ENCODE results near the gene PARD3. TPM values are rescaled to one million over a fixed set of nuclear protein-coding genes. Genes with fewer than 3 reads are reported as not detected.

PARD3 gene
- total RNA-seq, 1 donor from 2014 or later: 34.1 TPM

DNA sequence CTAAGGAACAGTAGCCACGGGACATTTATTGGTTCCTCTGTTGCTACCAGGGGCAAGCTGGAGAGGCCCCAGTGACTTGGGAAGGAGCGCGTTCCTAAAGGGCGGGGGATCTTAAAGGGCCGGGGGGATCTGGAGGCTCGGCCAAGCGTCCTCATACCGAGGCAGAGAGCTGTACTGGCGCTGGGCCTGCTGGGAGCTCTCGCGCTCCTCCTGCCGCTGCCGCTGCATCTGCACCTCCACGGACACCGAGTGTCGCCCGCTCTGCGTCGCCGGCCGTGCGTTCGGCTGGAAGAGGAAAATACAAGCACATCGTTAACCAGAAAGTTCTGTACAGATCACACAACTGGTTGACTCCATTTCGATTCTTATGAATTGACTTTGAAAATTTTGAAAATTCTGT is 695.6 kb downstream of the PARD3 start:
- Histone ChIP-seq H3K9me3 (no peaks in the 10 kb centered on the region), H3K36me3 (no peaks in the 10 kb centered on the region), H3K4me3 (no peak overlapping the region), H3K27ac (no peak overlapping the region), H3K4me1 (peaks cover 36% of the 10 kb centered on the region), H3K27me3 (ENCODE audit: low read depth) (no peaks in the 10 kb centered on the region)
- intact Hi-C loops (cut with DNase I): no loop called here
- no peak for ATAC-seq
- DNase-seq: no peak
- TF ChIP-seq, protein P1, sequence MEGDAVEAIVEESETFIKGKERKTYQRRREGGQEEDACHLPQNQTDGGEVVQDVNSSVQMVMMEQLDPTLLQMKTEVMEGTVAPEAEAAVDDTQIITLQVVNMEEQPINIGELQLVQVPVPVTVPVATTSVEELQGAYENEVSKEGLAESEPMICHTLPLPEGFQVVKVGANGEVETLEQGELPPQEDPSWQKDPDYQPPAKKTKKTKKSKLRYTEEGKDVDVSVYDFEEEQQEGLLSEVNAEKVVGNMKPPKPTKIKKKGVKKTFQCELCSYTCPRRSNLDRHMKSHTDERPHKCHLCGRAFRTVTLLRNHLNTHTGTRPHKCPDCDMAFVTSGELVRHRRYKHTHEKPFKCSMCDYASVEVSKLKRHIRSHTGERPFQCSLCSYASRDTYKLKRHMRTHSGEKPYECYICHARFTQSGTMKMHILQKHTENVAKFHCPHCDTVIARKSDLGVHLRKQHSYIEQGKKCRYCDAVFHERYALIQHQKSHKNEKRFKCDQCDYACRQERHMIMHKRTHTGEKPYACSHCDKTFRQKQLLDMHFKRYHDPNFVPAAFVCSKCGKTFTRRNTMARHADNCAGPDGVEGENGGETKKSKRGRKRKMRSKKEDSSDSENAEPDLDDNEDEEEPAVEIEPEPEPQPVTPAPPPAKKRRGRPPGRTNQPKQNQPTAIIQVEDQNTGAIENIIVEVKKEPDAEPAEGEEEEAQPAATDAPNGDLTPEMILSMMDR (IDR thresholded peaks at IDR 0.05): no peak

DNA sequence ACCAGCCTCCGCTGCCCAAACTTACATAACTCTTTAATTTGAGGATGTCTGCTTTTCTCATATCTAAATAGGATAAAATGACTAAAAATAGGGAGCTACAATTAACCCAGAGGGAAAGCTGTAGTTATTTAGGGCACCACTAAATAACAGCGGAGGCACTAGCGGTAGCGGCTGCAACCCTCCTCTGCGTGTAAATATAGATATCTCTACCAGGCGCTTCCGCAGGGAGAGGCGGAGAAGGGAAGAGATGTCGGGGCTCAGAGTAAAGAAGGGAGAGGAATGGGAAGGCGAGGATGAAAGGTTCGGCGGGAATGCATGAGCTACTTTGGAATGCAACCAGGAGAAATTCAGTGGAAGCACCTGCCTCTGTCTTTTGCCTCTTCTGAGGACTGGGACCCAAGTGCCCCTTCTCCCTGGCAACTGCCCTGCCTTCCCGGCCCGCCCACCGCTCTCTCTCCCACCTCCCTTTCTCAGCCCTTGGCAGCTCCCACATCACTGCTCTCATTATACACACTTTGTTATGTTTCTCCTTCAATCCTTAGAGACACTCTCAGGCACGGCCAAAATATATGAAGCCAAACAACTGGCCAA is 698.3 kb downstream of the PARD3 start:
- DNase-seq: no peak
- H3K36me3 ChIP-seq: no peaks in the 10 kb centered on the region
- no peaks in the 10 kb centered on the region for H3K9me3 ChIP-seq
- intact Hi-C loops (cut with DNase I): no loop called here
- ATAC-seq: no peak
- no peak overlapping the region for H3K4me3 ChIP-seq
- peaks cover 27% of the 10 kb centered on the region for H3K4me1 ChIP-seq
- H3K27me3 ChIP-seq (ENCODE audit: low read depth): no peaks in the 10 kb centered on the region
- TF ChIP-seq, protein P1 (IDR thresholded peaks at IDR 0.05): no peak
- peak overlapping the region; percentile 22 for H3K27ac ChIP-seq

DNA sequence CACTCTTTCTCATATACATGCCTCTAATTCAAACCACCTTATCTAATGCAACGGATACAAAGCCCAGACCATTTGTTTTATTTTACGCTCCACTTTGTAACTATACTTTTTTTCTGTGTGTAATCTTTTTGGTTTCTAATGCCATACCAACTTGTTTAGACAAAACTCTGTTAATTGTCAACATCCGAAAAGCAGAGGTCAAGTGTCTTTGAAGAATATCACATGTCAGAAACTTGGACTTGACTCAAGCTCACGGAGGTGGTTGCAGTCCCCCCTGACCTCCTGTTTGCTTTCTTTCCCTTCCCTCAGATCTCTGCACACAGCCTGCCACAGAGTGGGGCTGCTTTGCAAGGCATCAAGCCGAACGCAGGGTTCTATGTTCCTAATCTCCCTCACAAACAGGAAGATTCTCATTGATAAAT is 698.9 kb downstream of the PARD3 start:
- peak in 1 of 2 donors; percentile 54 for ATAC-seq

DNA sequence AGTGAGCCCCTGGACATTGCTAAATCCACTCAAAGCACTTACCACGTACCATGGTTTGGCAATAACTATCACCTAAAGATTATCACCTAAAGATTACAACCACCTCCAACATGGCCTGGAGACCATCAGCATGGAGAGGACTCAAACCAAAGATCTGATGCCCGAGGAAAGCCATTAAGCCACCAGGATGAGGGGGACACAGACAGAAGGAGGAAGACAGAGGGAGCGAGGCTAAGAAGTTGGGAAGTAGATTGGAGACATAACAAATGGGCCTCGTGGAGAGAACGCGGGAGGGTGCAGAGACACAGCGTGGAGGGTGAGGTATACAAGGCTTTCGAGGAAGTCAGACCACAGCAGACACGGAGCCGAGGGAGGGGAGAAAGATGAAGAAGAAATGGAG is 700.2 kb downstream of the PARD3 start:
- Histone ChIP-seq H3K4me1 (peaks cover 18% of the 10 kb centered on the region), H3K27me3 (ENCODE audit: low read depth) (no peaks in the 10 kb centered on the region), H3K27ac (no peak overlapping the region), H3K9me3 (no peaks in the 10 kb centered on the region), H3K4me3 (no peak overlapping the region), H3K36me3 (peaks cover 12% of the 10 kb centered on the region)
- ATAC-seq (no peak), DNase-seq (no peak)
- TF ChIP-seq, protein P1 (IDR thresholded peaks at IDR 0.05): no peak
- intact Hi-C loops (cut with DNase I): no loop called here

More for the DNA sequence above, 698.9 kb downstream of the PARD3 start:
- peaks cover under 1% of the 10 kb centered on the region for H3K36me3 ChIP-seq
- H3K4me3 ChIP-seq: no peak overlapping the region
- no peaks in the 10 kb centered on the region for H3K27me3 ChIP-seq (ENCODE audit: low read depth)
- intact Hi-C loops (cut with DNase I): no loop called here
- no peak for DNase-seq
- TF ChIP-seq, protein P1 (IDR thresholded peaks at IDR 0.05): no peak
- H3K4me1 ChIP-seq: peaks cover 21% of the 10 kb centered on the region
- H3K27ac ChIP-seq: no peak overlapping the region
- no peaks in the 10 kb centered on the region for H3K9me3 ChIP-seq

DNA sequence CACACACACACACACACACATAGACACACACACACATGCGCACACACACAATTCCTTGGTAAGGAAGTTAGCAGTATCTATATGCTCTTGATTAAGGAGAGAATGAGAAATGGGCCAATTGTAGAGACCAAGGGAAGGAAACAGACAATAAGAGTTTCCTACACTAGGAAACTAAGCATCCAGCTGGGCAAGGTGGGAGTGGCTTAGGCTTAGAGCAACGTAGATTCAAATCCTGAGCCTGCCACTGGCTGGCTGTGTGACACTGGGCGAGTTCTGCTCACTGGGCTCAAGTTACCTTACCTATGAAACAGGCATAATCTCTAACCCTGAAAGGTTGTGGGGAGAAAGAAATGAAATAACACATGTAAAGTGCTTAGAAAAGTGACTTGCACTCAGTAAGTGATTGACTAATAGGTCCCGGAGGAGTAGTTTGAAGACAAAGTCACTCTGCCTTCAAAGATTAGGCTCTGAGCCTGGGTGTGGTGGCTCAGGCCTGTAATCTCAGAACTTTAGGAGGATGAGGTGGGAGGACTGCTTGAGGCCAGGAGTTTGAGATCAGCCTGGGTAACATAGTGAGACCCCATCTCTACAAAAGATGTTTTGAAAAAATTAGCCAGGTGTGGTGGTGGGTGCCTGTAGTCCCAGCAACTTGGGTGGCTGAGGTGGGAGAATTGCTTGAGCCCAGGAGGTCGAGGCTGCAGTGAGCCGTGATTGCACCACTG is 701.4 kb downstream of the PARD3 start:
- TF ChIP-seq, protein P1 (IDR thresholded peaks at IDR 0.05): no peak
- Histone ChIP-seq H3K9me3 (no peaks in the 10 kb centered on the region), H3K4me3 (no peak overlapping the region), H3K27ac (no peak overlapping the region), H3K36me3 (peaks cover 12% of the 10 kb centered on the region), H3K4me1 (peaks cover 18% of the 10 kb centered on the region), H3K27me3 (ENCODE audit: low read depth) (no peaks in the 10 kb centered on the region)
- ATAC-seq: no peak
- intact Hi-C loops (cut with DNase I): no loop called here
- DNase-seq: no peak

Data from lower lobe of right lung (tissue), 2 donors.